Measurements from ENCODE around the gene SF3B5. TPM values are rescaled to one million over a fixed set of nuclear protein-coding genes. Genes with fewer than 3 reads are reported as not detected.
A peak's percentile ranks its signal among the peaks of the same experiment; 100 is the strongest.

SF3B5 gene
- total RNA-seq, 1 donor from 2014 or later: 144 TPM

DNA sequence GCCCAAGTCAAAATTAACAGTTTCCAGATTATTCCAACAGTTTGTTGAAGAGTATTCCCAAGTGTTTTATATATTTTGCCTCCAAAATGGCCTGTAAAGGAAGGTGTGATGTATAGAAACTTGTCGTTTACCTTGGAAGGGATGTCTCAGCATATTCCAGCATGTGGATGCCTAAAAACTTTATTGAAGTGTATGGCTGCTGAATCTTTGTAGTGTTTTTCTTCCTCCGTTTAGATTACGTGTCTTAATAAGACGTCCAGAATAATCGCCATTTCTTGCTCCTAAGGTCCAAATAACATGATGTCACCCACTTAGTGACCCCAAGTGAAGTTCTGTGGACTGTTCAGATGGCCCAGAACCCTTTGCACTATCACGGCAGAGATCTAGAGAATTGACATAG lies 18.0 kb upstream of the SF3B5 start:
- Mint-ChIP-seq H3K36me3 (ENCODE audit: low read depth) (no peaks in the 10 kb centered on the region), H3K27ac (no peak overlapping the region), H3K4me1 (no peaks in the 10 kb centered on the region), H3K27me3 (no peaks in the 10 kb centered on the region), H3K9me3 (no peaks in the 10 kb centered on the region), H3K4me3 (no peak overlapping the region)
- intact Hi-C loops (cut with micrococcal nuclease): no loop called here
- no peak for TF ChIP-seq CTCF (IDR thresholded peaks at IDR 0.05)
- ChIA-PET CTCF (no interaction called here), POLR2A (no interaction called here)
- ATAC-seq (ENCODE audit: low read depth) (no peak), DNase-seq (no peak)

- ATAC-seq (ENCODE audit: low read depth) (no peak), DNase-seq (no peak)
- Mint-ChIP-seq H3K9me3 (no peaks in the 10 kb centered on the region), H3K4me3 (no peak overlapping the region), H3K4me1 (no peaks in the 10 kb centered on the region), H3K36me3 (ENCODE audit: low read depth) (no peaks in the 10 kb centered on the region), H3K27ac (no peak overlapping the region), H3K27me3 (no peaks in the 10 kb centered on the region)
- TF ChIP-seq CTCF (IDR thresholded peaks at IDR 0.05): no peak
- ChIA-PET CTCF (interaction anchor here (0.6 kb wide), 1 partner anchor 372 kb away, joined by 3 read pairs; no protein-coding TSS in a partner anchor), POLR2A (no interaction called here)
- intact Hi-C loops (cut with micrococcal nuclease): no loop called here
Measured at GRCh38 chr6:144110210-144110609, 14.8 kb upstream of the SF3B5 start.

GRCh38 chr6:144106206-144106605 lies 10.8 kb upstream of the SF3B5 start:
- H3K27me3 Mint-ChIP-seq: no peaks in the 10 kb centered on the region
- no peak for TF ChIP-seq CTCF (IDR thresholded peaks at IDR 0.05)
- H3K36me3 Mint-ChIP-seq (ENCODE audit: low read depth): no peaks in the 10 kb centered on the region
- H3K4me1 Mint-ChIP-seq: no peaks in the 10 kb centered on the region
- POLR2A ChIA-PET: interaction anchor here (1.8 kb wide), 1 partner anchor 111 kb away, joined by 12 read pairs; no protein-coding TSS in a partner anchor
- DNase-seq (no peak), ATAC-seq (ENCODE audit: low read depth) (no peak)
- H3K4me3 Mint-ChIP-seq: no peak overlapping the region
- CTCF ChIA-PET: interaction anchor here (0.8 to 3.4 kb wide), 4 partner anchors 9 to 376 kb away, joined by 3 to 49 read pairs (median 5); no protein-coding TSS in a partner anchor
- H3K9me3 Mint-ChIP-seq: no peaks in the 10 kb centered on the region
- intact Hi-C loops (cut with micrococcal nuclease): no loop called here
- no peak overlapping the region for H3K27ac Mint-ChIP-seq

GRCh38 chr6:144104898-144105487 lies 9.6 kb upstream of the SF3B5 start:
- Mint-ChIP-seq H3K9me3 (no peaks in the 10 kb centered on the region), H3K27me3 (no peaks in the 10 kb centered on the region), H3K4me3 (no peak overlapping the region), H3K36me3 (ENCODE audit: low read depth) (no peaks in the 10 kb centered on the region), H3K4me1 (no peaks in the 10 kb centered on the region), H3K27ac (no peak overlapping the region)
- ChIA-PET CTCF (interaction anchor here (0.6 to 3.4 kb wide), 16 partner anchors 11 to 529 kb away, joined by 3 to 49 read pairs (median 4); no protein-coding TSS in a partner anchor), POLR2A (interaction anchor here (1.0 to 1.8 kb wide), 4 partner anchors 10 to 377 kb away, joined by 4 to 12 read pairs (median 8); partner anchors contain the start of genes SF3B5 and STX11)
- no peak for DNase-seq
- no peak for TF ChIP-seq CTCF (IDR thresholded peaks at IDR 0.05)
- intact Hi-C loops (cut with micrococcal nuclease): loop anchor here (1.0 to 2.0 kb wide), 4 partner anchors 45 to 377 kb away; partner anchors contain the start of genes STX11 and UTRN
- peak; percentile 95 for ATAC-seq (ENCODE audit: low read depth)

DNA sequence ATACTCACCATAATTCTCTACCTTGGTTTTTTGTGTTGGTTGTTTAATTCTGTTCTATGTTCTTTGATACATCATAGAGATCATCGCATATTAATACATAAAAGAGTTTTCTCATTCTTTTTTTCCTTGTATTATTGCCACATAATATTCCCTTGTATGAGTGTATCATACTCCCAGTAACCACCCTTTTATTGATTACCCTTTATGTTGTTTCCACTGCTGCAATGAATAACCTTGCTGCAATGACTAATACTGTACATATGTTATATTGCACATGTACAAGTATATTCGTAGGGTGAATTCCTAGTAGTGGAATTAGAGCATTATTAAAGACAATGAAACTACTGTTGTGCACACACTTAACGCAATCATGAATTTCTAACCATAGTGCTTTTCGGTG lies 9.1 kb upstream of the SF3B5 start:
- DNase-seq (no peak), ATAC-seq (ENCODE audit: low read depth) (no peak)
- intact Hi-C loops (cut with micrococcal nuclease): loop anchor here (2.0 kb wide), 1 partner anchor 180 kb away; the partner anchor contains the start of gene UTRN
- ChIA-PET POLR2A (interaction anchor here (1.0 to 1.8 kb wide), 4 partner anchors 9 to 377 kb away, joined by 4 to 12 read pairs (median 8); partner anchors contain the start of genes SF3B5 and STX11), CTCF (interaction anchor here (0.8 to 3.4 kb wide), 12 partner anchors 12 to 380 kb away, joined by 3 to 49 read pairs (median 4); no protein-coding TSS in a partner anchor)
- TF ChIP-seq CTCF (IDR thresholded peaks at IDR 0.05): no peak
- Mint-ChIP-seq H3K27me3 (no peaks in the 10 kb centered on the region), H3K9me3 (no peaks in the 10 kb centered on the region), H3K4me3 (no peak overlapping the region), H3K4me1 (no peaks in the 10 kb centered on the region), H3K36me3 (ENCODE audit: low read depth) (no peaks in the 10 kb centered on the region), H3K27ac (no peak overlapping the region)

Data from activated B cell treated with CpG ODN at 0.5 μM for 24 hours (primary cell).